Jurkat, Clone E6-1 (cell line): ENCODE results near the gene TERT.
"Not testable (repeated sequence)": the region's sequence is repeated elsewhere in the genome, so short reads cannot be mapped to it uniquely, and the experiment has no call there.

ENCODE experiments used
- DNase-seq: peaks from one replicate; pipeline ENCODE4 v3.0.0-alpha.2; 2011; ENCODE audit warnings: low read depth, low spot score
- H3K4me3 ChIP-seq: 2 replicates; pipeline ENCODE4 v1.5.1; 2011; ENCODE audit warnings: mild to moderate bottlenecking, low read length, control low read depth, moderate library complexity

The TERT gene

GRCh38 chr5:1229023-1229422 lies 65.8 kb downstream of the TERT start:
- peak; percentile 19 for DNase-seq
- H3K4me3 ChIP-seq, result not testable (repeated sequence)

- no peak for DNase-seq
- no peak overlapping the region for H3K4me3 ChIP-seq
These were observed 66.7 kb downstream of the TERT start for GRCh38 chr5:1228120-1228519.

GRCh38 chr5:1227667-1228066 lies 67.2 kb downstream of the TERT start:
- no peak for DNase-seq

GRCh38 chr5:1226839-1227581 lies 67.9 kb downstream of the TERT start:
- no peak for DNase-seq
- no peak overlapping the region for H3K4me3 ChIP-seq

More at GRCh38 chr5:1227667-1228066, 67.2 kb downstream of the TERT start:
- H3K4me3 ChIP-seq, result no peak overlapping the region

- H3K4me3 ChIP-seq, result no peak overlapping the region
These were observed 68.6 kb downstream of the TERT start for GRCh38 chr5:1226231-1226630.

GRCh38 chr5:1225081-1225480 lies 69.8 kb downstream of the TERT start, which contains the start of gene SLC6A18:
Gene SLC6A18, plus strand, starts transcription at chr5:1225381. Its CDS starts 97 bp downstream, at chr5:1225478.
- DNase-seq, result no peak

More at GRCh38 chr5:1226231-1226630, 68.6 kb downstream of the TERT start:
- no peak for DNase-seq

GRCh38 chr5:1224631-1225030 lies 70.2 kb downstream of the TERT start:
- no peak for DNase-seq
- H3K4me3 ChIP-seq, result no peak overlapping the region

More at GRCh38 chr5:1225081-1225480, 69.8 kb downstream of the TERT start, which contains the start of gene SLC6A18:
- H3K4me3 ChIP-seq, result no peak within 1 kb of the TSS

- no peak overlapping the region for H3K4me3 ChIP-seq
- no peak for DNase-seq
These were observed 71.6 kb downstream of the TERT start for GRCh38 chr5:1223278-1223670.

- DNase-seq, result no peak
- no peak overlapping the region for H3K4me3 ChIP-seq
These were observed 72.1 kb downstream of the TERT start for GRCh38 chr5:1222621-1223277.

- no peak overlapping the region for H3K4me3 ChIP-seq
- DNase-seq, result no peak
These were observed 72.7 kb downstream of the TERT start for GRCh38 chr5:1222147-1222546.

- no peak for DNase-seq
- no peak overlapping the region for H3K4me3 ChIP-seq
These were observed 73.1 kb downstream of the TERT start for GRCh38 chr5:1221721-1222120.

- no peak overlapping the region for H3K4me3 ChIP-seq
- DNase-seq, result no peak
These were observed 74.0 kb downstream of the TERT start for GRCh38 chr5:1220831-1221230.

GRCh38 chr5:1220351-1220750 lies 74.5 kb downstream of the TERT start:
- no peak for DNase-seq
- H3K4me3 ChIP-seq, result no peak overlapping the region

- DNase-seq, result no peak
- no peak overlapping the region for H3K4me3 ChIP-seq
These were observed 75.1 kb downstream of the TERT start for GRCh38 chr5:1219768-1220100.

GRCh38 chr5:1219098-1219767 lies 75.6 kb downstream of the TERT start:
- no peak overlapping the region for H3K4me3 ChIP-seq
- no peak for DNase-seq

- no peak overlapping the region for H3K4me3 ChIP-seq
- no peak for DNase-seq
These were observed 76.4 kb downstream of the TERT start for GRCh38 chr5:1218351-1219080.

- no peak overlapping the region; the same call in 1 of the 2 replicates for H3K4me3 ChIP-seq
- peak; percentile 81 for DNase-seq
These were observed 77.2 kb downstream of the TERT start for GRCh38 chr5:1217596-1218206.

GRCh38 chr5:1216918-1217295 lies 78.0 kb downstream of the TERT start:
- no peak overlapping the region for H3K4me3 ChIP-seq
- DNase-seq, result no peak

GRCh38 chr5:1216211-1216917 lies 78.5 kb downstream of the TERT start:
- no peak overlapping the region for H3K4me3 ChIP-seq

More at GRCh38 chr5:1216211-1216917, 78.5 kb downstream of the TERT start:
- no peak for DNase-seq
